Immature natural killer cell (primary cell): Measurements from ENCODE around the gene RORB. TPM values are rescaled to one million over a fixed set of nuclear protein-coding genes. Genes with fewer than 3 reads are reported as not detected.
A peak's percentile ranks its signal among the peaks of the same experiment; 100 is the strongest.

Experiments used
- DNase-seq, 3 donors: peaks; one replicate each; pipeline ENCODE4 v3.0.0; 2022; ENCODE audit warnings: mixed read lengths in 1 of 3
- H3K27ac Mint-ChIP-seq, 6 donors: one replicate each; pipeline ENCODE4 v1.8.0; 2020; ENCODE audit warnings: mixed read lengths in 6 of 6, mild to moderate bottlenecking in 5 of 6, inconsistent platforms in 4 of 6, moderate library complexity in 3 of 6
- H3K27me3 Mint-ChIP-seq, 3 donors: one replicate each; pipeline ENCODE4 v1.8.0; 2020 to 2021; ENCODE audit warnings: low read depth in 3 of 3, mild to moderate bottlenecking in 3 of 3, mixed read lengths in 3 of 3, moderate library complexity in 3 of 3, inconsistent platforms in 1 of 3
- H3K36me3 Mint-ChIP-seq, 3 donors: one replicate each; pipeline ENCODE4 v1.8.0; 2020; ENCODE audit warnings: mixed read lengths in 3 of 3, inconsistent platforms in 2 of 3, mild to moderate bottlenecking in 2 of 3
- H3K4me1 Mint-ChIP-seq, 2 donors: one replicate each; pipeline ENCODE4 v1.8.0; 2020; ENCODE audit warnings: inconsistent platforms in 2 of 2, mild to moderate bottlenecking in 2 of 2, mixed read lengths in 2 of 2, moderate library complexity in 1 of 2
- H3K4me3 Mint-ChIP-seq, 5 donors: one replicate each; pipeline ENCODE4 v1.8.0; 2020; ENCODE audit warnings: mild to moderate bottlenecking in 5 of 5, mixed read lengths in 5 of 5, inconsistent platforms in 3 of 5, moderate library complexity in 3 of 5
- H3K9me3 Mint-ChIP-seq, 6 donors: one replicate each; pipeline ENCODE4 v1.8.0; 2020; ENCODE audit warnings: mild to moderate bottlenecking in 6 of 6, mixed read lengths in 6 of 6, inconsistent platforms in 4 of 6, moderate library complexity in 3 of 6
- polyA plus RNA-seq, 3 donors: library from polyadenylated mRNA; unstranded; fragments of 300-500 nt; fragmentation: Illumina TruSeq; gene quantifications; one replicate each; pipeline ENCODE4 v1.2.3, GENCODE V29; 2021

Gene RORB
- polyA plus RNA-seq, 3 donors from 2014 or later = 0.26 to 0.53 TPM; not detected in 1

GRCh38 chr9:74573640-74574191, 76.6 kb downstream of the RORB start:
- no peaks in the 10 kb centered on the region for H3K4me1 Mint-ChIP-seq
- no peak overlapping the region for H3K4me3 Mint-ChIP-seq
- peaks cover 0 to 1% (median 0%) of the 10 kb centered on the region in 6 donors for H3K9me3 Mint-ChIP-seq
- no peaks in the 10 kb centered on the region for H3K36me3 Mint-ChIP-seq
- no peak overlapping the region for H3K27ac Mint-ChIP-seq
- no peak for DNase-seq
- peaks cover 0 to 2% (median 0%) of the 10 kb centered on the region in 3 donors for H3K27me3 Mint-ChIP-seq

- Mint-ChIP-seq H3K27ac (no peak overlapping the region), H3K27me3 (peaks cover 0 to 2% (median 0%) of the 10 kb centered on the region in 3 donors), H3K9me3 (peaks cover 0 to 2% (median 0%) of the 10 kb centered on the region in 6 donors), H3K36me3 (no peaks in the 10 kb centered on the region), H3K4me1 (no peaks in the 10 kb centered on the region), H3K4me3 (no peak overlapping the region)
- no peak for DNase-seq
Measured at GRCh38 chr9:74576176-74576575, 79.0 kb downstream of the RORB start.

- DNase-seq = no peak
- no peaks in the 10 kb centered on the region for H3K4me1 Mint-ChIP-seq
- no peak overlapping the region for H3K4me3 Mint-ChIP-seq
- peaks cover 0 to 2% (median 0%) of the 10 kb centered on the region in 6 donors for H3K9me3 Mint-ChIP-seq
- H3K27me3 Mint-ChIP-seq = peaks cover 0 to 2% (median 0%) of the 10 kb centered on the region in 3 donors
- no peak overlapping the region for H3K27ac Mint-ChIP-seq
- H3K36me3 Mint-ChIP-seq = no peaks in the 10 kb centered on the region
Measured at GRCh38 chr9:74577956-74578355, 80.8 kb downstream of the RORB start.

- no peak for DNase-seq
- Mint-ChIP-seq H3K9me3 (no peaks in the 10 kb centered on the region), H3K27ac (no peak overlapping the region), H3K27me3 (peaks cover 0 to 5% (median 0%) of the 10 kb centered on the region in 3 donors), H3K36me3 (peaks cover 0 to 2% (median 0%) of the 10 kb centered on the region in 3 donors), H3K4me1 (peaks cover 18 to 19% of the 10 kb centered on the region in 2 donors), H3K4me3 (peak overlapping the region in 1 of 5 donors; percentile 33)
Measured at GRCh38 chr9:74589576-74589975, 92.4 kb downstream of the RORB start.

- DNase-seq = no peak
- no peak overlapping the region for H3K27ac Mint-ChIP-seq
- peaks cover 0 to 7% (median 2%) of the 10 kb centered on the region in 3 donors for H3K27me3 Mint-ChIP-seq
- H3K9me3 Mint-ChIP-seq = no peaks in the 10 kb centered on the region
- no peaks in the 10 kb centered on the region for H3K36me3 Mint-ChIP-seq
- peaks cover 1 to 5% of the 10 kb centered on the region in 2 donors for H3K4me1 Mint-ChIP-seq
- no peak overlapping the region for H3K4me3 Mint-ChIP-seq
Measured at GRCh38 chr9:74595286-74595685, 98.2 kb downstream of the RORB start.

- Mint-ChIP-seq H3K27ac (no peak overlapping the region), H3K9me3 (no peaks in the 10 kb centered on the region), H3K4me1 (no peaks in the 10 kb centered on the region), H3K4me3 (no peak overlapping the region), H3K27me3 (peaks cover 0 to 4% (median 2%) of the 10 kb centered on the region in 3 donors), H3K36me3 (no peaks in the 10 kb centered on the region)
- DNase-seq = no peak
Measured at GRCh38 chr9:74598874-74599273, 101.7 kb downstream of the RORB start.

GRCh38 chr9:74609671-74610405, 112.7 kb downstream of the RORB start:
- peaks cover 0 to 6% (median 2%) of the 10 kb centered on the region in 3 donors for H3K27me3 Mint-ChIP-seq
- no peak overlapping the region for H3K27ac Mint-ChIP-seq

GRCh38 chr9:74610523-74611061, 113.5 kb downstream of the RORB start:
- Mint-ChIP-seq H3K4me3 (no peak overlapping the region), H3K27ac (no peak overlapping the region), H3K27me3 (peaks cover 0 to 6% (median 2%) of the 10 kb centered on the region in 3 donors), H3K9me3 (no peaks in the 10 kb centered on the region), H3K36me3 (no peaks in the 10 kb centered on the region), H3K4me1 (no peaks in the 10 kb centered on the region)
- no peak for DNase-seq

More at GRCh38 chr9:74609671-74610405, 112.7 kb downstream of the RORB start:
- Mint-ChIP-seq H3K9me3 (no peaks in the 10 kb centered on the region), H3K36me3 (no peaks in the 10 kb centered on the region), H3K4me1 (no peaks in the 10 kb centered on the region), H3K4me3 (no peak overlapping the region)
- DNase-seq = no peak

- Mint-ChIP-seq H3K36me3 (no peaks in the 10 kb centered on the region), H3K4me1 (no peaks in the 10 kb centered on the region), H3K4me3 (no peak overlapping the region), H3K27ac (no peak overlapping the region), H3K9me3 (no peaks in the 10 kb centered on the region), H3K27me3 (peaks cover 0 to 4% (median 4%) of the 10 kb centered on the region in 3 donors)
- DNase-seq = no peak
Measured at GRCh38 chr9:74630228-74630627, 133.1 kb downstream of the RORB start.

GRCh38 chr9:74639112-74639511, 142.0 kb downstream of the RORB start:
- Mint-ChIP-seq H3K4me1 (no peaks in the 10 kb centered on the region), H3K9me3 (no peaks in the 10 kb centered on the region), H3K36me3 (no peaks in the 10 kb centered on the region), H3K27ac (no peak overlapping the region), H3K4me3 (no peak overlapping the region), H3K27me3 (peaks cover 0 to 2% (median 1%) of the 10 kb centered on the region in 3 donors)
- DNase-seq = no peak

GRCh38 chr9:74642376-74642775, 145.2 kb downstream of the RORB start:
- DNase-seq = no peak
- H3K27ac Mint-ChIP-seq = no peak overlapping the region
- peaks cover 0 to 2% (median 2%) of the 10 kb centered on the region in 3 donors for H3K27me3 Mint-ChIP-seq
- no peak overlapping the region for H3K4me3 Mint-ChIP-seq
- no peaks in the 10 kb centered on the region for H3K36me3 Mint-ChIP-seq
- H3K4me1 Mint-ChIP-seq = no peaks in the 10 kb centered on the region
- no peaks in the 10 kb centered on the region for H3K9me3 Mint-ChIP-seq

GRCh38 chr9:74643303-74643923, 146.3 kb downstream of the RORB start:
- no peak for DNase-seq
- Mint-ChIP-seq H3K9me3 (no peaks in the 10 kb centered on the region), H3K36me3 (no peaks in the 10 kb centered on the region), H3K27me3 (peaks cover 0 to 2% (median 2%) of the 10 kb centered on the region in 3 donors), H3K4me1 (no peaks in the 10 kb centered on the region), H3K4me3 (no peak overlapping the region), H3K27ac (no peak overlapping the region)

- DNase-seq = no peak
- H3K4me3 Mint-ChIP-seq = no peak overlapping the region
- H3K4me1 Mint-ChIP-seq = no peaks in the 10 kb centered on the region
- no peaks in the 10 kb centered on the region for H3K9me3 Mint-ChIP-seq
- H3K36me3 Mint-ChIP-seq = no peaks in the 10 kb centered on the region
- H3K27ac Mint-ChIP-seq = no peak overlapping the region
- H3K27me3 Mint-ChIP-seq = peaks cover 0 to 3% (median 2%) of the 10 kb centered on the region in 3 donors
Measured at GRCh38 chr9:74644023-74644422, 146.9 kb downstream of the RORB start.
